ENCODE data around the gene EMP1.
A peak's percentile ranks its signal among the peaks of the same experiment; 100 is the strongest.

The EMP1 gene, protein sequence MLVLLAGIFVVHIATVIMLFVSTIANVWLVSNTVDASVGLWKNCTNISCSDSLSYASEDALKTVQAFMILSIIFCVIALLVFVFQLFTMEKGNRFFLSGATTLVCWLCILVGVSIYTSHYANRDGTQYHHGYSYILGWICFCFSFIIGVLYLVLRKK

DNA sequence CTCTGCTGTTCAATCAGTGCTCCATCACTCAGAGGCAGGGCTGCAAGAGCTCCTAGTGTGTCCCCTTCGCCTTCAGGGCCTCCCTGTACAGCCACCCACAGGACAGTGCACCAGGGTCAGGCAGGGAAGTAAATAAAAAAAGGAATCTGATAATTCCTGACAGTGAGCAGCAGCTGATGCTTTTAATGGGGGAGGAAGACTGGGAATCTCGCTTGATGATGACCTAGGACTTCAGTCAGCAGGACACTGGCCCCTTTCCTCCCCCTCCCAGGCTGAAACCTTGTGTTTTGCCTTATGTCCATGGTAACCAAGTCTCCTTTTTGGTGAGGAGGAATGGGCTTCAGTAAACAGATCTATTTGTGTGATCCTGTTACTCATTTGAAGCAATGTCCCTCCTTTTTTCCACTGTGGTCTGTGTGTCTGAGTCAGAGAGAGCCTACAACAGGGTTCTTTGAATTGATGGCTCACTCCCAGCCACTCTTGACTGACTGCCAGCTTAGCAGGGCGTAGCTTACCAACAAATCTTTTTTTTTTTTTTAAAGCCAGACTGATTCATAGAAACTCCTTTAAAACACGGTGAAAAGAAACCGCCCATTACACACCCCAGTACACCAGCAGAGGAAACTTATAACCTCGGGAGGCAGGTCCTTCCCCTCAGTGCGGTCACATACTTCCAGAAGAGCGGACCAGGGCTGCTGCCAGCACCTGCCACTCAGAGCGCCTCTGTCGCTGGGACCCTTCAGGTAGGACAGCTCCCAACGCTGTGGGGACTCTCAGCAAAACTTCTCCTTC is at the start of gene EMP1:
Gene EMP1 (plus strand): TSS at position 597 of the 792 bp plus-strand sequence. CDS start 14,785 bp downstream, outside the sequence.
- DNase-seq (ENCODE audit: low read depth, low spot score): peak; percentile 99

- no peak for DNase-seq (ENCODE audit: low read depth, low spot score)
Observed at GRCh38 chr12:13147688-13148484, 48.6 kb upstream of the EMP1 start.

DNA sequence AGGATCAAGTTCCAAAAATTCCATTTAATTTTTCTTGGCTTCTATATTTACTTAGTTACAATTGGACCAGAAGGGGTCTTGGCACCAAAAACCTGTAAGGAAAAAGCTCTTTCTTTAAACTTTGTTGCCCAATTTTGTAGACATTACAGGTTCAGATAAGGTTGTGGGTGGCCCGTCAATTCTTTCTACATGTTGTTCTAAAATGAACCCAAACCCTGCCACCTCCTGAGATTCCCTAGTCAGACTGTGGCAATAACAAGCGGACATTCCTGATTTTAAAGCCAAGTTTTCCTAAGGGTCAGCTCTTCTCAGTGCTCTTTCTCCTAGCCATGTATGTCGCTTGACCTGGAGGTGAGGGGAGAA is 48.1 kb upstream of the EMP1 start:
- DNase-seq (ENCODE audit: low read depth, low spot score): no peak

DNA sequence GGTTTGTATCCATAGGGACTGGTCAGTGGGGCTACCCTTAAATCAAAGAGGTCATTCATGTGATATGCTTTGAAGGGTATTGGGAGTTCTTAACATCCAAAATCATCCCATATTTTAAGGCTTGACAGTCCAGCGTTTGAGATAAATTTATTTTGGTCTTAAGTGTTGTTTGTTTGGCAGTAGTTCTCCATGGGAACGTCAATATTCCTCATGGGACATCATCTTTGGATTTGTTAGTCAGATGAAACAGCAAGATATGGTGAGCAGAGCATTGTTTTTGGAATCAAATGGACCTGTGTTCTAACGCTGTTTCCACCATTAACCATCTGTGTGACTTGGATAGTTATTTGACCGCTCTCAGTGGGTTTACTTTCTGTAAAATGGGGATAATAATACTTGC is 47.1 kb upstream of the EMP1 start:
- DNase-seq (ENCODE audit: low read depth, low spot score): no peak

DNA sequence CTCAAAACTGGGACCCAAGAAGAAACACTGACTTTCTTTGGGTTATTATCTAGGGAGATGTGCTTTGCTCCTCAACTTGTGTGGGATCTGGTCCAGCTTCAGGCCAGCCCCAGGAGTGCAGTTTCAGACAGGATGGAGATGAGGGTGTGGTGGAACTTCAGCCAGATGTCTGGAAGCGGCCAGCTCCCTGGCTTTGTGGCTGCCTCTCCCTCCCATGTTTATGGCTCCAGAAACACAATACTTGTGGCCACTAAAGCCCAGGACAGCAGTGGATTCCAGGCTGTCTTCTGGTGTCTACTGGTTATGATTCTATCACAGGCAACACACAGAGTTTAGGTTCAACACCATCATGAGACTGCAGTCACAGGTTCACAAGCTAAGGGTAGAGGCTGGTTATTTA is 44.2 kb upstream of the EMP1 start:
- no peak for DNase-seq (ENCODE audit: low read depth, low spot score)

DNA sequence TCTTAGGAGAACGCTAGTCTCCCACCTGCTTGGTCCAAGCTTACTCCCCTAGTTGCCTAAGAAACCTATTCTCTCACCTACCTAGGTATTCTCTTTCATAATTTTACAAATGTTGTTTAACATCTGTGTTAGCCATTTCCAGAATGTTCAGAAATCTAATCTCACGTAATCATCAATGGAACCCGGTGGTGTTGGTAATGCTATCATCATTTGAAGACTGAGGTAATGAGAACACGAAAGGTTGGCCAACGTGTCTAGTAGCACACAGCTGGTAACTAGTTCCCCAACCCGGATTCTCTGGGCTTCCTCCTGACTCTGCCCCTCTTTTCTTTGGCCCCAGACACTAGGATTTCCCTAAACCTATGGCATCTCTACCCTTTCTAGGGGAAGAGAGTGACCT is 43.8 kb upstream of the EMP1 start:
- DNase-seq (ENCODE audit: low read depth, low spot score): no peak

- DNase-seq (ENCODE audit: low read depth, low spot score): no peak
Observed at GRCh38 chr12:13153180-13153579, 43.3 kb upstream of the EMP1 start.

DNA sequence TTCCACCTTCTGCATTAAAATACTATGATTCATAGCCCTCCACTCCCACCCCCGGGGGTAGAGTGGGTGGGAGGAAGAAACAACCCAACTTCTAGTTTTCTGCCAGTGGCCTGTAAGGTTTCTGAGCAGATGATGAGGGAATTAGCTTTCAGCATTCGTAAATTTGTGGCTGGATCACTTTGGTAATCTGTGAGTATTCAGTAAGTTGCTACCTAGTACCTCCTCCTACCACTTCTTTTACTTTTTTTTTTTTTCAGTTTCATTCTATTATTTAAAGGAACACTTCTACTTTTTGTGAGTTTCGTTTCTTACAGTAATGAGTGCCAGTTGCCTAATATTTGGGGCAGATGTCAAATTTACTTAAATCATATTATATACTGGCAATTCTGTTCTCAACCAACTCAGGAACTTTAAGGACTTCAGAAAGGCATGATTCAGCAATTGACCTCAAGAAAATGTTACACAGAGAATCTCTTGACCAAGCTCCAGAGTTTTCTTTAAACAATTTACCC is 42.4 kb upstream of the EMP1 start:
- no peak for DNase-seq (ENCODE audit: low read depth, low spot score)

GRCh38 chr12:13154831-13155230 is 41.7 kb upstream of the EMP1 start:
- DNase-seq (ENCODE audit: low read depth, low spot score): no peak

- DNase-seq (ENCODE audit: low read depth, low spot score): no peak
Observed at GRCh38 chr12:13156277-13156676, 40.2 kb upstream of the EMP1 start.

- no peak for DNase-seq (ENCODE audit: low read depth, low spot score)
Observed at GRCh38 chr12:13161172-13161571, 35.4 kb upstream of the EMP1 start.

GRCh38 chr12:13162904-13163303 is 33.6 kb upstream of the EMP1 start:
- DNase-seq (ENCODE audit: low read depth, low spot score): no peak

DNA sequence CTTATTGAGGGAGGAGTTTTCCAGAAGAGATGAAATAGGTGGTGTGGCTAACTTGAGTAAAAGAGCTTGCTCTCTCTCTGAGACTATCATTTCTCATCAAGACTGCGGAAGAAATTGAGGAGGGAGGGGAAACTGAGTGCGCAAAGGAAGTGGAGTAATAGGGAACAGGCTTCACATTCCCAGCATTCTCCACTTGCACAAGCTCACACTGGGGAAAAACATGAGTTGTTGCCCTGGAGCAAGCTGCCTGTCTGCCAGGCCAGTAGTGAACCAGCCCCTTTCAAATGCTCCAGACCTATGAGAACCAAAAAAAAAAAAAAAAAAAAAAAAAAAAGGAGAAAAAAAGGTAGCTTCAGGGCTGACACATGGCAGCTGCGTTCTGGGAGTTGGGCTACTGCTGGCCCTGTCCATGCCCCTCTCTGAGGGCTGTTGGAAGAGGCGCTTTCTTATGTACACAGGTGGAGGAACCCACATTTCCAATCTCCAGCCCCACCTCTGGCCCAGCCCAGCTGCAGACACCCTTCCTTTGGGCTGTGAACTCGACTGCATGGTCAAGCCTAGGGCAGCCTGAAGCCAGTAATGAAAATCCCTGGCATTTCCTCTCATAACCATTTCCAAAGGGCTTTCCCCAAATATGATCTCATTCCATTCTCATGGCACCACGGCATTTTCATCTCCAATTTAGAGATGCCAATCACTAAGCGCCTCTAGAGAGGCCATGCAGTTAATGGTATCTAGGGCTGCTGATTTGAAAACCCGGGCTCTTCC is 32.5 kb upstream of the EMP1 start:
- no peak for DNase-seq (ENCODE audit: low read depth, low spot score)

DNA sequence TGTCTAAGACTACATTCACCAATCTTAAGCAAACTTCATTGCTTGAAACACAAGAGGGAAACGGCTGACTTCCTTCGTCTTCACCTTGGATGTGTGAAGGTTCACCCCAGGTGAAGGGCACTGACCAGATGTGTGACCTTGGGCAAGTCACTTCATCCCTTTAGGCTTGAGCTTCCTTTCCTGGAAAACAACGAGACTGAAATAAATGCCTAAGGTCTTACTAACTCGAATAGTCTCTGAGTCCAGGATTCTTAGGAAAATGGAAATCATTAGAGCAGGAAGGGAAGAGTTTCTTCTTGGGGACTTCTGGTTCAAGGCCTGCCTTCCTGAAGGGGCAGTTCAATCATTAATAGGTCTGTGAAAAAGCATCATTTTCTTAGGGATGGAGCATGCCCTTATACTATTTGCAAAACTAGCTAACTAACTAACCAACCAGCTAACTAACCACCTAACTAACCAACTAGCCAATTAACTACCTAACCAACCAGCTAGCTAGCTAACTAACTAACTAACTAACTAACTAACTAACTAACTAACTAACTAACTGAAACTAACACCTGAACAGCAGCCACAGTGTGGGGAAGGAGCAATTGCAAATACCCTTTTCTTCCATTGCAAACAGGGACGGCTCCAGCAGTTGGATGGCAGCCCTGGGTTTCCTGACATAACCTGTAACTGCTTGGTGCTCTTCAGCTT is 31.5 kb upstream of the EMP1 start:
- DNase-seq (ENCODE audit: low read depth, low spot score): no peak

GRCh38 chr12:13165617-13166041 is 30.9 kb upstream of the EMP1 start:
- peak; percentile 79 for DNase-seq (ENCODE audit: low read depth, low spot score)

GRCh38 chr12:13167226-13167625 is 29.3 kb upstream of the EMP1 start:
- DNase-seq (ENCODE audit: low read depth, low spot score): no peak

GRCh38 chr12:13167906-13168305 is 28.6 kb upstream of the EMP1 start:
- DNase-seq (ENCODE audit: low read depth, low spot score): no peak

- DNase-seq (ENCODE audit: low read depth, low spot score): no peak
Observed at GRCh38 chr12:13169272-13169671, 27.3 kb upstream of the EMP1 start.

DNA sequence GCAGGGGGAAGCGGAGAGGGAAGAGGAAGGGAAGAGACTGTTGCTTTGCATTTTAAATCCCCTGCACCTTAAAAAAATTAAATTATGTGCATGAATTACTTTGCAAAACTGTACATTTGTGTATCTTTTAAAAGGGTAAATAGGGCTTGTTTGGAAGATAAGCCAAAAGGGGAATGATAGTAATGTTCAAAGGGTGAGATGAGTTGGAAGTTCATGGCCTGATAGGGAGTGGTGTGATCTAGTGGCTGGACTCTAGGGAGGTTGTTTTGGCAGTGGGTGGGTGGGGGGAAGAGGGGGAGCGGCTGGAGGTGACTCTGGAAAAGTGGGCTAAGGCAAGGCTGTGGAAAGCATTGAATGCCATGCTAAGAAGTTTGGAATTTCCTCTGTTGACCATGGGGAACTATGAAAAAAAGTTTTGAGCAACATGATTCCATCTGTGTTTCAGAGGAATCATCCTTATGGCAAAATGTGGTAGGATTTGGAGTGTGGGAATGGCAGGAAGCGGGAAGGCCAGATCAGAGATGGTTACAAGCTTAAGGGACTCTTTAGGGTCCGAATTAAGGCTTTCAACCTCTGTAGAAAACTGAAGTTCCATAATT is 25.5 kb upstream of the EMP1 start:
- DNase-seq (ENCODE audit: low read depth, low spot score): no peak

Measured in astrocyte of the hippocampus (primary cell).